Gastroesophageal sphincter (tissue), 3 donors: Measurements from ENCODE around the gene UNC13C.

Source experiments
- CTCF ChIP-seq, 4 experiments: fragments of 200-600 bp in 2 of 4; fragments of 450-650 bp in 2 of 4; sonication (generic) in 1 of 4; IDR thresholded peaks; one replicate each; pipeline ENCODE4 v1.5.1; 2017 to 2019; ENCODE audit warnings: antibody characterized with exemption in 4 of 4, mild to moderate bottlenecking in 2 of 4, moderate library complexity in 2 of 4
- POLR2AphosphoS5 ChIP-seq: sonication (generic); formaldehyde crosslinking; IDR thresholded peaks from one replicate; pipeline ENCODE4 v1.6.1; 2017; ENCODE audit warnings: antibody characterized with exemption

- no peak for TF ChIP-seq CTCF (IDR thresholded peaks at IDR 0.05)
- no peak for TF ChIP-seq POLR2AphosphoS5
These were observed 445.9 kb downstream of the UNC13C start for GRCh38 chr15:54424171-54424570.
